GM12892 (cell line): Measurements from ENCODE around the gene TP73.

Experiments used
- DNase-seq: peaks from one replicate; pipeline ENCODE4 v3.0.0; 2011; ENCODE audit not compliant: insufficient read length
- FAIRE-seq: peaks from 2 replicates; lab custom pipeline; 2011; peaks lifted over from hg19 to GRCh38; lab: Jason Lieb, UNC
- POLR2A ChIP-seq: IDR thresholded peaks from 2 replicates; pipeline ENCODE4 v1.6.1; 2011; ENCODE audit warnings: low read depth, low read length, control low read depth
- POLR2AphosphoS5 ChIP-seq: IDR thresholded peaks from 2 replicates; pipeline ENCODE4 v1.6.1; 2011; ENCODE audit warnings: low read depth, low read length, control low read depth
- TAF1 ChIP-seq: IDR thresholded peaks from 2 replicates; pipeline ENCODE4 v1.6.1; 2011; ENCODE audit warnings: low read depth, mild to moderate bottlenecking, control low read depth, low read length, borderline replicate concordance

Gene TP73

DNA sequence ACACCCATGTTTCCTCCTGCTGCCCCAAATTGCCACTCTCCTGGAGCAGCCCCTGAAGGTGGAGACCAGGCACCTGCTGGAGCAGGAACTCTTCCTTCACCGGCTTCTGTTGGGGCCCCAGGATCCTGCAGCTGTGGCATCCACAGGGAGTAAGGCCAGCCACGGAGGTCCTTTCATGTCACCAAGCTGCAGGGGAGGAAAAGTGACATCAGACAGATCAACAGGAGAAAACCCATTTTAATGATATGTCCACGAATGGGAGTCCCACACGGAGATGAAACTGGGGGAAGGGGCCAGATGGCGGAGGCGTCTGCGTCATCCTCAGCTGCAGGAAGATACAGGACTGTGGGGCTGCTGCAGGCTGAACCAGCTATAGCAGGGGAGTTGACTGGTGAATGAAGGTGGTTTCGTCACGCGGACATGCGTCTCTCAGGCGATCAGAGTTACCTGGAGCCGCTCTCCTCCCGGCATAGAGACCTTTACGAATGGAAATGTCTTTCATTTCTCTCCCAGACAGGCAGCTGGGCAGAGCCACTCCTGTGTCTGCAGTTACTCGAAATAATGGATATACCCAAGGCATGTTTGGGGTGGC, 9.9 kb downstream of the TP73 start:
- DNase-seq = no peak
- no peak for FAIRE-seq
- no peak for TF ChIP-seq POLR2AphosphoS5
- TF ChIP-seq TAF1 = no peak
- no peak for TF ChIP-seq POLR2A

DNA sequence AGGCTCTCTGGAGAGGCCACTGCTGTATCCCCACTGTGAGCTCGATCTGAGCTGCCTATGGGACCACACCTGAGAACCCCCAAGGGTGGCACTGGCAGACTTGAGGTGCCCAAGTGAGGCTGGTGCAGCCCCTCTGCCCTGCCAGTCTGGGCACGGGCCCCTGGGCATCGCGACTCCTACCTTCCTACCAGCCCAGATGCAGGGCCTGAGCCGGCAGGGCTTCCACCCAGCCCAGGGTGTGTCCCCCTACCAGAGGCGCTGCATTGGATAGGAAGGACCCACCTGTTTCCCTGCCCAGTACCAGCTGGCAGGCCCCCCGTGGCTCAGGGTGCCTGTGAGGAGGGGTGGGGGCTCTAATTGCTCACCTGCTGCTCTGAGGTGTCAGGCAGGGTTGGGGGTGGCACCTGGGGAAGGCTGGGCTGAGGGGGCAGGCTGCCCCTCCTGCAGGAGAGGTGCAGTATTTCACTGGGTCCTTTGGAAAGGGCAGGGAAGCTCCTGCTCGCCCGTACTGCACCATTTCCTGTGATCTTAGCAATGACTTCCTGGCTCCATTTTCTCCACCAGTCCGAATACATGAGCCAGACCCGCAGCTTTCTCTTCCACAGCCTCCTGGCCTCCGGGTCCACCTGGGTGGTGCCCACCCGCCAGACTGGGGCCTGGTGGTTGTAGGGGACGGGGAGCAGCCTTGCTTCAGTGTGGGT, 11.8 kb downstream of the TP73 start:
- TF ChIP-seq POLR2AphosphoS5 (no peak), POLR2A (no peak), TAF1 (no peak)
- FAIRE-seq (no peak), DNase-seq (no peak)

DNA sequence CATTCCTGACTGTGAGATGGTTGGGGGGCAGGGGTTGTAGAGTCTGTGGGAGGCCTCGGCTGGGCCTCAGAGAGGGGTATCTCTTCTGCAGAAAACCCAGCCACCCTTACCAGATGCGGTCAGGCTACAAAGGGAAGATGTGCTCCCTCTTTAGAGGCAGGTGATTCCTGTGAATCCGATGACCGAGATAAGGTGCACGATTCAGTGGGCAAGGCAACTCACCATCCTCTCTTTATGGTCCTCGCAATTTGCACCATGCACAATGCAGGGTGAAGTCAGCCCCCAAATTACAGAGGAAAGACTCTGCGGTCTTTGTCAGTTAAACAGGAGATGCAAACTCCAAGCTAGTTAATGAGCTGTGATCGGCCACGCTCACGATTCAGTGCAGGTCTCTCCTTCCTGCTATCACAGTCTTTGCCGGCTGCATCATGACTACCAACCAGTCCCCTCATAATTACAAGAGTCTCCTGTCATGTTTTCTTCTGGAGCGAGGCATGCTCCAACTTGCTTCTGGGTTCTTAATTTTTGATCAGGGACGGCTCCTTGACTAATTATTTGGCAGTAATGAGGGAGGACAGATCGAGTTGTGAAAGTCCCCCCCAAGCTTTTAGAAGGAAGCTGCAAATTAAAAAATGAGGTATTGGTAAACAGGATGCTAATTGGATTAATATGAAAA, 12.5 kb downstream of the TP73 start:
- no peak for DNase-seq
- TF ChIP-seq POLR2AphosphoS5 (no peak), POLR2A (0 out of 2 replicates have a peak, but pooled peaks have one; percentile 4)
- FAIRE-seq = peak; percentile 94

DNA sequence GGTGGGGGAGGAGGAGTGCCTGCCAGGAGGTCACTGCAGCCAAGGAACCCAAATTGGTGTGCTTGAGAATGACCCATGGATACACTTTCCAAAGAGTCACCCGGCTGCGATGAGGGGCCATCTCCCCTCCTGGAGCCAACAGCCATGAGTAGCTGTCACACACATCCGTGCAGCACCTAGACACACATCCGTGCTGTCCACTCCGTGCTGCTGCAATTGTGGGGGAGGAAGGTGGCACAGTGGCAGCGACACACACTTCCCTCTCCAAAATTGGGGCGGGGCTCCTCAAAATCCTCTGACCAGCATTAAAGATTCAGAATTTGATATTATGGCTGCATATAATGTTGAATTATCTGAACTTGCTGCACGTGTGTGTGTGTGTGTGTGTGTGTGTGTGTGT, 15.8 kb downstream of the TP73 start:
- TF ChIP-seq POLR2A = no peak
- no peak for TF ChIP-seq POLR2AphosphoS5
- no peak for TF ChIP-seq TAF1
- no peak for DNase-seq
- no peak for FAIRE-seq

DNA sequence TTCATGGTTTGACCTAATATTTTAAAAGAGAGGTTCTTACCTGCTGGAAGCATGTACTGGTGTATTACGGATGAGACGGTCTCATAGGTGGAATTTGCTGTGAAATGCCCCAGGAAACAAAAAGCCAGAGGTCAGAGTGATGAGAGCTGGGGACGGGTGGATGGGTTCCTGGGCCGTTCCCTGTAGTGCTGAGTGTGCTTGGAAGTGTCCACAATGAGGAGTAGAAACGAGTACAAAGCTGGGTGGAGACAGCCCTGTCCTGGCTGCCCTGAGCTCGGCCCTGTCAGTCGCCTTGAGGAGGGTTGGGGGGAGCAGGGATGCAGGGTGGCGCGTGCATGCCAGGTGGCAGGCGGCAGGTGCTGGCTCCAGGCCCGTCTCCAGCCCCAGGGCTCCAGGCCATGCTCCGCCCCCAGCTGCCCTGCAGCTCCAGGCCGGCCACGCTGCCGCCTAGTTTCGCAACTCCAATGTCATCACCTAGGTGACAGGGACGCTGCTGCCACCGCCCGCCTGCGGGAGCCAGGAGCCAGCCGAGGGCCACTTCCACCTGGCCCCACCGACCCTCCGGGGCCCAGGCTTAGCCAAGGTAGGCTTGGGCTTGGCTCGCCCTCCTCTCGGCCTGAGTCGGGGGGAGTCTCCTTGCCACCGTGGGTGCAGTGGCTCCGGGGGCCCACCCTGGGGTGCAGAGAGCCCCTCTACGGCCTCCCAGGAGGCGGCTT, 16.4 kb downstream of the TP73 start:
- no peak for DNase-seq
- TF ChIP-seq POLR2AphosphoS5 = no peak
- TF ChIP-seq POLR2A = no peak
- no peak for TF ChIP-seq TAF1
- FAIRE-seq = no peak

DNA sequence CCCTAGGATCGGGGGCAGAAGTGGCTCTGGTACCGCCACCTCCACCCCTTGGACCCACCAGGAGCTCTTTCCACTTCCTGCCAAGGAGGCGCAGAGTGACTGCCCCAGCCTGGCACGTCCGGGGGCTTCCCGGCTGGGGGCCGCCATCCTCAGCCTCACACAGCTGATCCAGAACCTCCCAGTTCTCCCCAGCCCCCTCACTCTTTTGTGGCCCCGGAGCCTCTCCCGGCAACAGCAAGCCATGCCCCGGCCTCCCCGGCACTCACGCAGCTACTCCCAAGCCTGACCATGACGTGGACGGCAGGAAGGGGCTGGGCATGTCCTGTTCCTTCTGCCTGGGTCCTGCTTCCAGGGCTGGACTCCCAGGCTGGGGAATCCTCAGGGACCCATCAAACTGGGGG, 17.1 kb downstream of the TP73 start:
- DNase-seq = no peak
- FAIRE-seq = no peak
- TF ChIP-seq TAF1 (no peak), POLR2A (no peak), POLR2AphosphoS5 (no peak)

DNA sequence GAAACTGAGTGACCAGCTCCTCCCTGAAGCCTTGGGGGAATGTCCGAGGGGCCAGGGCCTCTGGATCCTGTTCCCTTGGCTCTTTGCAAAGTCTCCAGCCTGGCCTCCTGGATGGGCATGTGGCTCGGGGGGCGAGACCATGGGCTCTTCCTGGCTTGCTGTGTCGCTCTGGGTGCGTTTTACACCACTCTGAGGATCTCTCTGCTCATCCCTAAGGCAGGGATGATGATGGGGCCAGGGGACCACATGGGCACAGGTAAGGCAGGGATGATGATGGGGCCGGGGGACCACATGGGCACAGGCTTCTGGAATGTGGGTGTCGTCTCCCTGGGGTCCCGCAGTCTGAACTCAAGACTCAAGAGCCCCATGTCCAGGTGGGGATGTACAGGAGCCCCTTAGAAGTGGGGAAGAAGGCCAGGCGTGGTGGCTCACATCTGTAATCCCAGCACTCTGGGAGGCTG, 17.7 kb downstream of the TP73 start:
- FAIRE-seq = no peak
- TF ChIP-seq POLR2A = no peak
- TF ChIP-seq TAF1 = no peak
- no peak for TF ChIP-seq POLR2AphosphoS5
- DNase-seq = no peak

DNA sequence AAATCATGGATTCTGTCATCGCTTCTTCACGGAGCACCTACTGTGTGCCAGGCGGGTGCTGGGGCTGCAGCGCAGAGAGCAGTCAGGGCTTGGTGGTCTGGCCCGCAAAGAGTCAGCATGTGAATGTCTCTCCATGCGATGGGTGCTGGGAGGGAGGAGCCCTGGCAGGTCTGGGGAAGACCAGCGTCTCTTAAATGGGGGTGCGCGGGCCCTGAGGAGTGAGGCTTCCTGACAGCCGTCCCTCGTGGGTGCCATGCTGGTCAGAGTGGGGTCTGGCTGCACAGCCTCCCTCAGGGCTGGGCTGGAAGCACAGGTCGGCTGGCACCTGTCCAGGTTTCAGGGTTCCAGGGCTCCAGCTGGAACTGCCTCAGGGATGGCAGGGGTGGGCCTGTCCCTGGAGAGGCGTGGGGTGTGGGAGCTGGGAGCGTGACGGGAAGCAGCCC, 18.5 kb downstream of the TP73 start:
- no peak for FAIRE-seq
- no peak for DNase-seq
- TF ChIP-seq POLR2A = no peak
- no peak for TF ChIP-seq POLR2AphosphoS5
- no peak for TF ChIP-seq TAF1

DNA sequence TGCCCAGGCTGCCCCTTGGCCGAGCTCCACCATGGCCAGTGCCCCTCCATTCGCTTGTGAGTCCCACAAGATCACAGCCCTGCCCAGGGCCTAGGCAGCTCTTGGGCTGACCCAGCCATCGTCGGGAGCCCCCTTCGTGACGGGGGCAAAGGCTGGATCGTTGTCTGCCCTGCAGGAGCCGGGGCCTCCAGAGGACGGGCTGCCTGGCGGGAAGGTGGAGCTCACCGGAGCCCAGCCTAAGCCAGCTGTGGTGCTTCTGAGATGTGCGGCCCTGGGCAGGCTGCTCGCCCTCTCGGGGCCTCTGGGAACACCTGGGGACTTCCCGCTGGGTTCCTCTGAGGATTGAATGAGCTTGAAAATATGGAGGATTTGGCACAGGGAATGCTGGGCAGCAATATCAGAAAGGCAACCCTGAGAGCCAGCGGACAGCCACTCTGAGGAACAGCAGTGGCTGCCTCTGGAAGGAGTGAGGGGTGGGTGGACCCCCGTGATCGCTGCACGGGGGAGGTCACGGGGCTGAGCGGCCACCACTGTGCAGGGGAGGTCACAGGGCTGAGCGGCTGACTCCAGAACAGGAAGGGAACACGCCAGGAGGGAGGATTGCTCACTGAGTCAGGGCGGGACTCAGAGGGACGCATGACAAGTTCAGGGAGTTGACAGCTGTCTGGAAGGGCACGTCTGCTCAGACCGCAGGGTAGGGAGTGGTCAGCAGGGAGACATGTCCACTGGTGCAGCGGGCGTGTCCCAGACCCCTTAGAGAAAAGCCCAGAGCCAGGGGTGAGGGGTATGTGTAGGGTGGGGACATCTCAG, 19.3 kb downstream of the TP73 start:
- DNase-seq = no peak
- TF ChIP-seq POLR2AphosphoS5 (no peak), TAF1 (no peak), POLR2A (no peak)
- FAIRE-seq = peak; percentile 14

DNA sequence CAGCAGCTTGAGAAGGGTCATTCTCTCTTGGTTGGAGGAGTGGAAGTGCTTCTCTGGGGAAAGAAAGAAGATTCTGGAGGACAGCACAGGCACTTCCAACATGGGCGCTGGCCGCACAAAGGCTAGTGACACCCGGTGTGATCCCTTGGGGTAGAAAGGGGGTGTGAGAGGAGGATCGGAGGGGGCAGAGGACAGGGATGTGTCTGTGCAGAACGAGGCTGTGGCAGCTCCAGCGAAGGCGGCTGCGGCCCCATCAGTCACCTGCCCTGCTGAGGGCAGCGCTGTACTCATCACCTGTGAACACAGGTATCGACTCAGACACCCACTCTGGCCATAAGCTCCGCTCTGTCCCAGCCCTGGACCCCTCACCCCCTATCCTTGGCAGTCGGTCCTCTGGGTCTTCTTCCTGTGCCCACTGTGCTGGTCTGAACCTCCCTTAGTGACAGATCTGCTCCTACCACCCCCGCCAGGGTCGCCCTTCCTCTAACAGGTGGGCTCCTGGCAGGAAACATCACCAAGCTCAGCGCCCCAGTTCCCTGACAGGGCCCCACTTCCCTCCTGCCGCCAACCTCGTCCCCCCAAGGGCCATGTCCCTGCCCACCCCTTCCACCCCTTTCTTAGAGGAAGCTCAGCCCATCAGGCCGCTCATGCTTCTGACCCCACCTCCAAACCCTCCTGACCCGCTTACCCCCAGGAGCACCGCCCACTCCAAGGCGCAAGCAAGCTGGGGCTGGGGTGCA, 20.1 kb downstream of the TP73 start:
- TF ChIP-seq POLR2A (no peak), POLR2AphosphoS5 (no peak), TAF1 (no peak)
- no peak for DNase-seq
- peak; percentile 17 for FAIRE-seq

DNA sequence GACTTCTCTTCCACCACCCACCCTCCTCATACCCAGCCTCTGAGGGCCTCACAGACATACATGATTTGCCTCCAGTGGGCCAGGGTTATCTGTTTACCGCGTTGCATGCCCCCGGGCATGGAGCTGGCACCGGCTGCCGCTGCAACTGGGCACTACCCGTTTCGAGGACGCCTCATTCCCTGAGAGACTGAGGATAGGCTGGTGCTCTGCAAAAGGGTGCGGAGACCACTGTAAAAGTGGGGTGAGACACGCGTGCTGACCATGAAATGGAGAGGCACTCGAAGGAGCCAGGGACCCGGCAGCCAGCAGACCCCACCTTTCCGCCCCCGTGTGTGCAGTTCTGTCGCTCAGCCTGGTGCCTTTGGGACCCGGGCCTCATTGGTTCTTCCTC, 20.6 kb downstream of the TP73 start:
- FAIRE-seq (no peak), DNase-seq (no peak)
- TF ChIP-seq TAF1 = no peak
